ENCODE results near the gene ZBTB38. TPM values are rescaled to one million over a fixed set of nuclear protein-coding genes. Genes with fewer than 3 reads are reported as not detected.

Gene ZBTB38
- total RNA-seq, 1 donor = 326 TPM

DNA sequence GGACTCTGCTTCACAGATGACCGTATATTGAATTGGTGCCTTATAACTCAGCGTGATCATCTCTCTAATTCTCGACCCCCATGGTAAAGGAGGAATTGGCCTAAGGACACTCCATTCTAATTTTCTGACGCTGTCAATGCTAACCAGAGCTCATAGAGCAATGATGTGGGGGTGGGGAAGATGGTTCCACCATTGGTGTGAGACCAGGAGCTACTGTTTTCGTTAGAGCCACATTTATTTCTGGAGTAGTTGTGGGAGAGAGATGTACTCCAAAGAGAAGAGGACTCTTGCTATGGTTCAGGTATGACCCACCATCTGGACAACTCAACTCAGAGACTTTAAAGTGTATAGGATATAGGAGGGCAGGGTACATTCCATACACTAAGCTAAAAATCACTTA, 16.3 kb downstream of the ZBTB38 start:
- no peak for DNase-seq (ENCODE audit: low read depth)
- TF ChIP-seq, protein P1, sequence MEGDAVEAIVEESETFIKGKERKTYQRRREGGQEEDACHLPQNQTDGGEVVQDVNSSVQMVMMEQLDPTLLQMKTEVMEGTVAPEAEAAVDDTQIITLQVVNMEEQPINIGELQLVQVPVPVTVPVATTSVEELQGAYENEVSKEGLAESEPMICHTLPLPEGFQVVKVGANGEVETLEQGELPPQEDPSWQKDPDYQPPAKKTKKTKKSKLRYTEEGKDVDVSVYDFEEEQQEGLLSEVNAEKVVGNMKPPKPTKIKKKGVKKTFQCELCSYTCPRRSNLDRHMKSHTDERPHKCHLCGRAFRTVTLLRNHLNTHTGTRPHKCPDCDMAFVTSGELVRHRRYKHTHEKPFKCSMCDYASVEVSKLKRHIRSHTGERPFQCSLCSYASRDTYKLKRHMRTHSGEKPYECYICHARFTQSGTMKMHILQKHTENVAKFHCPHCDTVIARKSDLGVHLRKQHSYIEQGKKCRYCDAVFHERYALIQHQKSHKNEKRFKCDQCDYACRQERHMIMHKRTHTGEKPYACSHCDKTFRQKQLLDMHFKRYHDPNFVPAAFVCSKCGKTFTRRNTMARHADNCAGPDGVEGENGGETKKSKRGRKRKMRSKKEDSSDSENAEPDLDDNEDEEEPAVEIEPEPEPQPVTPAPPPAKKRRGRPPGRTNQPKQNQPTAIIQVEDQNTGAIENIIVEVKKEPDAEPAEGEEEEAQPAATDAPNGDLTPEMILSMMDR (IDR thresholded peaks at IDR 0.05; ENCODE audit: insufficient read depth, low read depth, low read length) = no peak
- H3K4me3 ChIP-seq (ENCODE audit: low read depth, low read length) = no peak overlapping the region

- H3K4me3 ChIP-seq (ENCODE audit: low read depth, low read length) = peak overlapping the region; percentile 47
- no peak for DNase-seq (ENCODE audit: low read depth)
- TF ChIP-seq, protein P1 (IDR thresholded peaks at IDR 0.05; ENCODE audit: insufficient read depth, low read depth, low read length) = no peak
These were observed 17.3 kb downstream of the ZBTB38 start for GRCh38 chr3:141385406-141386125.

- TF ChIP-seq, protein P1 (IDR thresholded peaks at IDR 0.05; ENCODE audit: insufficient read depth, low read depth, low read length) = no peak
- DNase-seq (ENCODE audit: low read depth) = no peak
- peak overlapping the region; percentile 47 for H3K4me3 ChIP-seq (ENCODE audit: low read depth, low read length)
These were observed 17.8 kb downstream of the ZBTB38 start for GRCh38 chr3:141386126-141386488.

DNA sequence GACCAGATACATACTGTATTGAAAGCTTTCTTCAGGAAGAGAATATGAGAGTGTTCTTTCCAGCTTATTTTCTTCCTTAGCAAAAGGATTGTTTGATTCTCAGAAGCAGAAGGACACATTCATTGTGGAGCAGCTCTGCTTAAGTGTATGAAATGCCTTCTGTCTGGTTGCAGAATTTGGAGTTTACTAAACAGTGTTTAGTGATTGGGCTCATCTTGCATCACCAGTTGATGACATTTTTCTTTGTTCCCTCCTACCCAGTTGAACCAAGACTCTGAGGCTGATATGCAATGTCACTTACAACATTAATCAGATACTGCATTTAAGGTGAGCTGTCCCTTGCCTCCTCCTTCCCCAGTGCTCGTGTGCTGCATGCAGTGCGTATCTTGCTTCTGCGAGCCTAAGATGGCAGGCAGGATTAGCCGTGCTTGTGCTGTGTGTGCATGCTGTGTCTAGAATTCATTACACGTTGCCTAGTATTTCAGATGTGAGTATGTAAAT, 18.4 kb downstream of the ZBTB38 start:
- peak; percentile 66 for DNase-seq (ENCODE audit: low read depth)
- H3K4me3 ChIP-seq (ENCODE audit: low read depth, low read length) = peak overlapping the region; percentile 47

GRCh38 chr3:141387516-141387915, 19.2 kb downstream of the ZBTB38 start:
- no peak overlapping the region for H3K4me3 ChIP-seq (ENCODE audit: low read depth, low read length)
- TF ChIP-seq, protein P1 (IDR thresholded peaks at IDR 0.05; ENCODE audit: insufficient read depth, low read depth, low read length) = no peak
- DNase-seq (ENCODE audit: low read depth) = no peak

More for the DNA sequence above, 18.4 kb downstream of the ZBTB38 start:
- TF ChIP-seq, protein P1 (IDR thresholded peaks at IDR 0.05; ENCODE audit: insufficient read depth, low read depth, low read length) = no peak

- H3K4me3 ChIP-seq (ENCODE audit: low read depth, low read length) = no peak overlapping the region
- TF ChIP-seq, protein P1 (IDR thresholded peaks at IDR 0.05; ENCODE audit: insufficient read depth, low read depth, low read length) = no peak
- no peak for DNase-seq (ENCODE audit: low read depth)
These were observed 20.1 kb downstream of the ZBTB38 start for GRCh38 chr3:141388395-141388794.

Measured in fibroblast of villous mesenchyme (primary cell).